BLaER1 (cell line): Measurements from ENCODE around the gene DPPA2.

Experiments
- H3K27ac ChIP-seq: shearing (Covaris generic); formaldehyde crosslinking; 2 replicates; pipeline ENCODE4 v1.8.1; 2022
- H3K27me3 ChIP-seq: shearing (Covaris generic); formaldehyde crosslinking; 2 replicates; pipeline ENCODE4 v1.8.1; 2022
- H3K36me3 ChIP-seq: shearing (Covaris generic); formaldehyde crosslinking; 2 replicates; pipeline ENCODE4 v1.8.1; 2022
- H3K4me1 ChIP-seq: shearing (Covaris generic); formaldehyde crosslinking; 2 replicates; pipeline ENCODE4 v1.8.1; 2022
- H3K4me2 ChIP-seq: shearing (Covaris generic); formaldehyde crosslinking; 2 replicates; pipeline ENCODE4 v1.8.1; 2022
- H3K4me3 ChIP-seq: shearing (Covaris generic); formaldehyde crosslinking; 2 replicates; pipeline ENCODE4 v1.8.1; 2022
- H3K9ac ChIP-seq: shearing (Covaris generic); formaldehyde crosslinking; 2 replicates; pipeline ENCODE4 v1.8.1; 2022
- H3K9me3 ChIP-seq: shearing (Covaris generic); formaldehyde crosslinking; 2 replicates; pipeline ENCODE4 v1.8.1; 2022
- H4K20me1 ChIP-seq: shearing (Covaris generic); formaldehyde crosslinking; 2 replicates; pipeline ENCODE4 v1.8.1; 2022
- Cebpa-rat ChIP-seq: shearing (Covaris generic); IDR thresholded peaks from 2 replicates; pipeline ENCODE4 v1.8.1; 2022

The DPPA2 gene

DNA sequence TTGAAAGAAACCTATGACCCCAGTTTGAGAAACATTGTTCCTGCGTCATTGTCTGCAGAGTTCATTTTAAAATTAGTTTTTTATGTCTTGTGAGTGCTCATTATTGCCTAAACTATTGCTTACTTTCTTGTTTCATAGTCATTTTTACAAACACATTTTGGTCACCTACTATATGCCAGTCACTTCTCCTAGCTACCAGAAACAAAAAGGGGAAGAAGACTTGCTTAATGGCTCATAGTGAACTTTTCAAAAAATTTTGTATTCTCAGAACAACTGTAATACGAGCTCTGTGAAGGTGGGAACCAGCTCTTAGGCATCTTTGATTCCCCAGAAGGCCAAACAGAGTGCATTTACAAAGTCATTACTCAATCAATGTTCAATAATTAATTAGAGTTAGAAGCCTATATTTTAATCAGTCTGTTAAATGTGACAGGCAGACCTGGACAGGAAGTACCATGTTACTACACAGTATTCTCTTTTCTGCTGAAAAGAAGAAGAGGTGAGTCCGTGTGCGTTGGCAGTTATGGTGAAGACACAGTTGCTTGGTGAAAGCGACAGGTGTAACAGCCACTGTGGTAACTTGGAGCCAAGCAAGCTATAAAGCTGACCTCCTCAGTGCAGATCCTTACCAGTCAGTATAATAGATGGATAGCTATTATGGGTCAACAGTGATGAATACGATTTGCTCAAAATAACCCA is 46.6 kb downstream of the DPPA2 start:
- no peaks in the 10 kb centered on the region for H3K4me1 ChIP-seq
- H3K27ac ChIP-seq: no peak overlapping the region
- no peaks in the 10 kb centered on the region for H3K27me3 ChIP-seq
- H3K4me3 ChIP-seq: no peak overlapping the region
- H3K9me3 ChIP-seq: no peaks in the 10 kb centered on the region
- H3K36me3 ChIP-seq: no peaks in the 10 kb centered on the region
- no peak for TF ChIP-seq Cebpa-rat
- no peaks in the 10 kb centered on the region for H4K20me1 ChIP-seq
- no peak overlapping the region for H3K9ac ChIP-seq
- no peak overlapping the region for H3K4me2 ChIP-seq

DNA sequence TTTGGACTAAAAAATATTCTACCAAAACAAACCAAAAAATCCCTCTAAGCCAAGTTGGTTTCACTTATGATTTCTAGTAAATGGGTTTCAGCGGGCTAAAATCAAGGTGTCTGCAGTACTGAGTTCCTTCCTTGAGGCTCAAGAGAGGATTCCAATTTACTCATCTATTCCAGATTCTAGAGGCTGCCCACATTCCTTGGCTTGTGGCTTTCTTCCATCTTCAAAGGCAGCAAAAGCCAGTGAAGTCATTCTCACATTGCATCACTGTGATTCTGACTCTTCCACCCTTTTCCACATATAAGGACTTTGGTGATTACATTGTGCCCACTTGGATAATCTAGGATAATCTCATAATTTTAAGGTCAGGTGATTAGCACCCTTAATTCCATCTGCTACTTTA is 48.1 kb downstream of the DPPA2 start:
- no peaks in the 10 kb centered on the region for H3K27me3 ChIP-seq
- H3K9me3 ChIP-seq: no peaks in the 10 kb centered on the region
- H3K36me3 ChIP-seq: no peaks in the 10 kb centered on the region
- no peak overlapping the region for H3K9ac ChIP-seq
- no peaks in the 10 kb centered on the region for H4K20me1 ChIP-seq
- no peaks in the 10 kb centered on the region for H3K4me1 ChIP-seq
- no peak overlapping the region for H3K4me2 ChIP-seq
- TF ChIP-seq Cebpa-rat: no peak
- no peak overlapping the region for H3K27ac ChIP-seq
- H3K4me3 ChIP-seq: no peak overlapping the region

DNA sequence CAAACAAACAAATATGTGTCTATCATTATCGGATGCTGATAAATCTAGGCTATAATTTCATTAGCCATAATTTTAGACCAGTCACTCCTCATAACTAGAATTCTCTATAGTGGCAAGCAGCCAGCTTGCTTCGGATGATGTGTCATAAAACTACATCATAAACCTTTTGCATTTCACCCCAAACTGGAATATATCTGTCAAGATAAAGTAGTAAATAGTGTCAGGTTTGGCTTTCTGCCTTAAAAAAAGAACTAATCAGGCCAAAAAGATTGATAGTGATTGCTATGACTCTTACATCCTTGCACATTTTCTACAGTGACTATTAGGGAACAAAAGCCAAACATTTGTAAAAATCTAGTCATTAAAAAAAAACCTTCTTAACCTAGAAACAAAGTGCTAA is 51.0 kb downstream of the DPPA2 start:
- H3K4me1 ChIP-seq: no peaks in the 10 kb centered on the region
- TF ChIP-seq Cebpa-rat: no peak
- H3K9me3 ChIP-seq: no peaks in the 10 kb centered on the region
- H3K27me3 ChIP-seq: no peaks in the 10 kb centered on the region
- no peaks in the 10 kb centered on the region for H4K20me1 ChIP-seq
- H3K9ac ChIP-seq: no peak overlapping the region
- no peaks in the 10 kb centered on the region for H3K36me3 ChIP-seq
- no peak overlapping the region for H3K4me3 ChIP-seq
- no peak overlapping the region for H3K27ac ChIP-seq
- H3K4me2 ChIP-seq: no peak overlapping the region

DNA sequence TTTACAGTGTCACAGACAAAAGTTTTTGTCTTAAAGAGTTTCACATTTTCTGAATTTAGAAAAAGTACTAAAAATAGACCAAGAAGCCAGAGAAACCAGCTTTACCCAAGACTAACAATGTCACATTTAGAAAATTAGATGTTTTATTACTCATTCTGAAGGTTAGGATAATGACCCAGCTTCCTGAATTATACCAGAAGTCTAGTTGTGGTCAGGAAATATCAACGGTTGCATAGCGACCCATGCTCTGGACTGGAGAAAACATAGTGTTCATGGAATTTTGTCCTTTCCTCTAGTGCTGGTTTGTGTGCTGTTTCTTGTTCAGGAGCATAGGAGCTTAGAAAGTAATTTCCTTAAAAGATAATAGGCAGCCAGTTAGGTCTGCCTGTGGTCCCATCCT is 59.0 kb downstream of the DPPA2 start:
- Histone ChIP-seq H3K27ac (no peak overlapping the region), H3K4me1 (peaks cover 6% of the 10 kb centered on the region), H3K36me3 (no peaks in the 10 kb centered on the region), H3K27me3 (no peaks in the 10 kb centered on the region), H3K4me3 (no peak overlapping the region), H3K4me2 (no peak overlapping the region), H3K9me3 (no peaks in the 10 kb centered on the region), H3K9ac (no peak overlapping the region), H4K20me1 (no peaks in the 10 kb centered on the region)
- TF ChIP-seq Cebpa-rat: no peak

DNA sequence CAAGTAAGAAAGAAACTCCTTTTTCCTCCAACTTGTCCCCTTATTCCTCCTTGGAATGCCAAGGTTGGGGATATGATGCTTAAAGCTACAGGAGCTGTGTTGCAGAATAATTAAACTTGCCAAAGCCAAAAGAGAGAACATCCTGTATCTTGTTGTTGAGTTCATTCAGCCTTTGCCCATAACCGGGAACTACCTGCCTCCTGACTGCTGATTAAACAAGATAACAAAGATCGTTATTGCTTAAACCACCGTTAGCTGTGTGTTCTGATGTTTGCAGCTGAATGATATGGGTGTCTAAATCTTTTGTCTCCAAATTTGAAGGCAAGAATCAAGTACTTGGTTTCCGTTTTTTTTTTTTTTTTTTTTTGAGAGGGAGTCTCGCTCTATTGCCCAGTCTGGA is 61.5 kb downstream of the DPPA2 start:
- Histone ChIP-seq H3K4me2 (no peak overlapping the region), H3K27me3 (no peaks in the 10 kb centered on the region), H3K4me3 (no peak overlapping the region), H3K9ac (no peak overlapping the region), H4K20me1 (no peaks in the 10 kb centered on the region), H3K36me3 (no peaks in the 10 kb centered on the region), H3K4me1 (peaks cover 6% of the 10 kb centered on the region), H3K27ac (no peak overlapping the region), H3K9me3 (no peaks in the 10 kb centered on the region)
- TF ChIP-seq Cebpa-rat: no peak

DNA sequence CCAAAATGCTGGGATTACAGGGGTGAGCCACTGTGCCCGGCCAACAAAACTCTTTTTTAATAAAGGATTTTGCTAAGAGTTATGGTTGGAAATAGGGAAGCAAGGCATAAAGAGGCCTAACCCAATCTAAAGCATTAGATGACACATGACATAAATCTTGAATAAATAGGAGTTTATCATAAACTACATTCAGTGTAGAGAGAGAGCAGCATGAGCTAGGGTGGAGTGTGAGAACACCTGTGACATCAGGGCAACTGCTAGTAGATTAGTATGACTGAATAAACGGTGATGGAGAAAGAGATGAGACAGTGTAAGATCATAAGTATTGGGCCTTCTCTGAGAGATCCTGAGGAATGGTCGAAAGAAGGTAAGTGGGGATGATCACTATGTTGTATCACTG is 63.7 kb downstream of the DPPA2 start:
- no peak for TF ChIP-seq Cebpa-rat
- Histone ChIP-seq H3K27me3 (no peaks in the 10 kb centered on the region), H3K36me3 (no peaks in the 10 kb centered on the region), H3K9ac (no peak overlapping the region), H3K9me3 (no peaks in the 10 kb centered on the region), H3K4me1 (peaks cover 6% of the 10 kb centered on the region), H3K27ac (no peak overlapping the region), H3K4me2 (no peak overlapping the region), H3K4me3 (no peak overlapping the region), H4K20me1 (no peaks in the 10 kb centered on the region)
